B cell (primary cell): ENCODE measurements around the gene FKRP. TPM values are rescaled to one million over a fixed set of nuclear protein-coding genes. Genes with fewer than 3 reads are reported as not detected.

ENCODE experiments used
- ATAC-seq: fragments of 200-7000 bp; cut with Tn5 transposase; one replicate; pipeline ENCODE4 v1.10.0; 2021; ENCODE audit warnings: low read depth, mild to moderate bottlenecking, moderate number of reproducible peaks, moderate library complexity
- CTCF ChIA-PET: fragments of 350-600 bp; sonication (Branson Sonifier 250); formaldehyde crosslinking; loops from one replicate; lab custom pipeline; 2021; ENCODE audit warnings: antibody characterized with exemption, inconsistent platforms; lab: Charles Lee
- POLR2A ChIA-PET: fragments of 350-600 bp; sonication (Branson Sonifier 250); formaldehyde crosslinking; loops from one replicate; lab custom pipeline; 2021; ENCODE audit warnings: antibody characterized with exemption; lab: Charles Lee
- DNase-seq: peaks from one replicate; pipeline ENCODE4 v3.0.0; 2013
- H2AFZ ChIP-seq: 2 replicates; pipeline ENCODE4 v1.6.1; 2012; ENCODE audit warnings: mild to moderate bottlenecking, low read depth, low read length; ENCODE audit not compliant: insufficient read depth, poor library complexity, severe bottlenecking
- H3K27ac ChIP-seq, 2 donors: 1 replicate in 1 of 2; 2 replicates in 1 of 2; pipeline ENCODE4 v1.5.1; 2012 to 2013; ENCODE audit warnings: low read length in 2 of 2, mild to moderate bottlenecking in 2 of 2, moderate library complexity in 1 of 2
- H3K27me3 ChIP-seq, 4 experiments: fragments of 200-600 bp in 1 of 4; sonication (generic) in 1 of 4; replicated peaks in 1 of 4; 1 replicate in 2 of 4; 2 replicates in 2 of 4; pipeline versions ENCODE4 v1.6.1 to v1.7.0; 2013 to 2016; ENCODE audit warnings: low read length in 3 of 4, mild to moderate bottlenecking in 2 of 4, mixed read lengths in 1 of 4, moderate library complexity in 1 of 4; ENCODE audit not compliant: insufficient read depth in 4 of 4, control insufficient read depth in 3 of 4; ENCODE audit errors: control extremely low read depth in 1 of 4
- H3K36me3 ChIP-seq, 2 experiments: replicated peaks in 1 of 2; 1 replicate in 1 of 2; 2 replicates in 1 of 2; pipeline versions ENCODE4 v1.6.1 to v1.7.1; 2013; ENCODE audit warnings: low read length in 1 of 2; ENCODE audit not compliant: insufficient read depth in 2 of 2, control insufficient read depth in 1 of 2; ENCODE audit errors: control extremely low read depth in 1 of 2, extremely low read depth in 1 of 2
- H3K4me1 ChIP-seq, 2 donors: fragments of 200-600 bp in 1 of 2; sonication (generic) in 1 of 2; 1 replicate in 1 of 2; 2 replicates in 1 of 2; pipeline versions ENCODE4 v1.5.1 to v1.6.1; 2013 to 2017; ENCODE audit warnings: low read length in 2 of 2; ENCODE audit not compliant: control insufficient read depth in 2 of 2, insufficient read depth in 2 of 2
- H3K4me2 ChIP-seq: replicated peaks from 2 replicates; pipeline ENCODE3; 2012; ENCODE audit warnings: mild to moderate bottlenecking, low read depth, low read length; ENCODE audit not compliant: poor library complexity, severe bottlenecking
- H3K4me3 ChIP-seq, 5 experiments: fragments of 200-600 bp in 1 of 5; sonication (generic) in 1 of 5; 1 replicate in 3 of 5; 2 replicates in 2 of 5; pipeline versions ENCODE4 v1.5.1 to v1.7.0; 2011 to 2016; ENCODE audit warnings: low read length in 4 of 5, mild to moderate bottlenecking in 4 of 5, low read depth in 2 of 5, control low read depth in 1 of 5, moderate library complexity in 1 of 5; ENCODE audit not compliant: insufficient read depth in 1 of 5; ENCODE audit errors: control extremely low read depth in 1 of 5, extremely low read depth in 1 of 5
- H3K79me2 ChIP-seq: fragments of 200-600 bp; sonication (generic); one replicate; pipeline ENCODE4 v1.6.0; 2016; ENCODE audit warnings: low read length; ENCODE audit not compliant: control insufficient read depth, insufficient read depth
- H3K9ac ChIP-seq: fragments of 200-600 bp; sonication (generic); 2 replicates; pipeline ENCODE4 v1.6.1; 2017; ENCODE audit warnings: mild to moderate bottlenecking, low read length, moderate library complexity
- H3K9me3 ChIP-seq, 3 donors: one replicate each; pipeline versions ENCODE4 v1.6.1 to v1.7.1; 2013; ENCODE audit warnings: low read length in 2 of 3; ENCODE audit not compliant: control insufficient read depth in 2 of 3, insufficient read depth in 1 of 3; ENCODE audit errors: control extremely low read depth in 1 of 3
- H4K20me1 ChIP-seq: 2 replicates; pipeline ENCODE4 v1.6.0; 2012; ENCODE audit warnings: mild to moderate bottlenecking, low read length; ENCODE audit not compliant: insufficient read depth, control insufficient read depth, poor library complexity, severe bottlenecking
- H3K27ac Mint-ChIP-seq: one replicate; pipeline ENCODE4 v1.8.0; 2021; ENCODE audit warnings: mixed read lengths
- H3K27me3 Mint-ChIP-seq: one replicate; pipeline ENCODE4 v1.8.0; 2021; ENCODE audit warnings: mixed read lengths
- H3K4me1 Mint-ChIP-seq: one replicate; pipeline ENCODE4 v1.8.0; 2021; ENCODE audit warnings: mixed read lengths
- H3K4me3 Mint-ChIP-seq: one replicate; pipeline ENCODE4 v1.8.0; 2021; ENCODE audit warnings: mixed read lengths
- H3K9me3 Mint-ChIP-seq: one replicate; pipeline ENCODE4 v1.8.0; 2022; ENCODE audit warnings: mixed read lengths; ENCODE audit not compliant: insufficient read depth
- CTCF ChIP-seq: fragments of 200-600 bp; IDR thresholded peaks from one replicate; pipeline ENCODE4 v1.8.0; 2022; ENCODE audit warnings: antibody characterized with exemption, mild to moderate bottlenecking
- EZH2 ChIP-seq: IDR thresholded peaks from 2 replicates; pipeline ENCODE4 v1.6.1; 2012; ENCODE audit warnings: borderline replicate concordance, low read depth, mild to moderate bottlenecking, moderate library complexity, low read length; ENCODE audit not compliant: insufficient read depth, poor library complexity, severe bottlenecking
- WGBS: methylation state at CpG from one replicate; pipeline ENCODE4 v1.1.5; 2013; ENCODE audit warnings: missing lambda C conversion rate; ENCODE audit not compliant: insufficient coverage; 5-methylcytosine and 5-hydroxymethylcytosine counted together
- intact Hi-C: fragments of 100-400 bp; cut with micrococcal nuclease; formaldehyde crosslinking; loops from one replicate; pipeline ENCODE4 v1.10.0; 2022
- polyA plus RNA-seq: library from polyadenylated mRNA; depleted of rRNA; stranded (reverse); fragments of >200 nt; gene quantifications from 2 replicates; pipeline ENCODE4 v1.2.3, GENCODE V29; 2012
- total RNA-seq, 2 donors: library from RNA; stranded (reverse); fragments of 120-200 nt in 1 of 2; gene quantifications; 1 replicate in 1 of 2; 2 replicates in 1 of 2; pipeline versions ENCODE4 v1.2.3 to v1.2.4, GENCODE V29; 2013 to 2022

FKRP gene
- total and polyA plus RNA-seq, 2 donors (not counting 1 experiment from before 2014, with no cell fraction given) = 30.2 to 38.8 TPM

- ATAC-seq (no peak), DNase-seq (peak; percentile 31)
- Histone ChIP-seq H3K9me3 (no peaks in the 10 kb centered on the region), H3K9ac (peak overlapping the region; percentile 41), H3K36me3 (peaks cover 0 to 33% of the 10 kb centered on the region in 2 experiments), H3K79me2 (peaks cover 60% of the 10 kb centered on the region), H3K4me3 (peak overlapping the region in 3 of 5 experiments; percentile 11 to 25 (median 12)), H3K27ac (peak overlapping the region in 1 of 2 donors; percentile 47), H4K20me1 (peaks cover 22% of the 10 kb centered on the region), H3K4me1 (peaks cover 32 to 51% of the 10 kb centered on the region in 2 donors), H2AFZ (peak overlapping the region; percentile 27), H3K27me3 (no peaks in the 10 kb centered on the region), H3K4me2 (peak overlapping the region; percentile 98)
- TF ChIP-seq CTCF (no peak), EZH2 (no peak)
- intact Hi-C loops = loop anchor here (5.0 kb wide), 3 partner anchors 37 to 488 kb away; partner anchors contain the start of genes FKRP, INAFM1 and STRN4
- peak overlapping the region; percentile 98 for H3K27ac Mint-ChIP-seq
- ChIA-PET CTCF (interaction anchor here (0.7 to 4.5 kb wide), 7 partner anchors 15 to 56 kb away, joined by 3 to 27 read pairs (median 10); no protein-coding TSS in a partner anchor), POLR2A (interaction anchor here (0.7 to 5.7 kb wide), 3 partner anchors 20 to 182 kb away, joined by 3 to 94 read pairs (median 5); no protein-coding TSS in a partner anchor)
- no peaks in the 10 kb centered on the region for H3K27me3 Mint-ChIP-seq
- peaks cover 50% of the 10 kb centered on the region for H3K4me1 Mint-ChIP-seq
- H3K4me3 Mint-ChIP-seq = peak overlapping the region; percentile 93
- no peaks in the 10 kb centered on the region for H3K9me3 Mint-ChIP-seq
- WGBS = 48% methylated on average over 8 of the region's 17 CpGs
Observed at GRCh38 chr19:46784262-46785053, 38.6 kb downstream of the FKRP start.
